Measurements from ENCODE around the gene PSMD10.

Gene PSMD10

GRCh38 chrX:108091264-108091877, at the start of gene PSMD10, which contains the start of gene ATG4A:
Gene PSMD10 (minus strand): TSS chrX:108091542. CDS start chrX:108091520, 22 bp downstream.
Gene ATG4A (plus strand): TSS chrX:108091778. CDS start chrX:108091827, 49 bp downstream.
- peak; percentile 80 for DNase-seq

- DNase-seq: no peak
These were observed 47.7 kb upstream of the PSMD10 start for GRCh38 chrX:108138814-108139702.

- no peak for DNase-seq
These were observed 43.4 kb upstream of the PSMD10 start for GRCh38 chrX:108134724-108135123.

GRCh38 chrX:108132876-108133275, 41.5 kb upstream of the PSMD10 start:
- DNase-seq: no peak

GRCh38 chrX:108132034-108132433, 40.7 kb upstream of the PSMD10 start:
- no peak for DNase-seq

- DNase-seq: no peak
These were observed 40.1 kb upstream of the PSMD10 start for GRCh38 chrX:108131471-108131870.

- DNase-seq: no peak
These were observed 39.5 kb upstream of the PSMD10 start for GRCh38 chrX:108130889-108131288.

- no peak for DNase-seq
These were observed 35.8 kb upstream of the PSMD10 start for GRCh38 chrX:108127152-108127551.

GRCh38 chrX:108126661-108127060, 35.3 kb upstream of the PSMD10 start:
- no peak for DNase-seq

- DNase-seq: no peak
These were observed 32.4 kb upstream of the PSMD10 start for GRCh38 chrX:108123591-108124366.

- no peak for DNase-seq
These were observed 31.4 kb upstream of the PSMD10 start for GRCh38 chrX:108122748-108123147.

GRCh38 chrX:108121291-108121690, 29.9 kb upstream of the PSMD10 start:
- no peak for DNase-seq

- DNase-seq: no peak
These were observed 26.6 kb upstream of the PSMD10 start for GRCh38 chrX:108117988-108118387.

- DNase-seq: no peak
These were observed 23.2 kb upstream of the PSMD10 start for GRCh38 chrX:108114541-108114940.

GRCh38 chrX:108105473-108105872, 14.1 kb upstream of the PSMD10 start:
- DNase-seq: no peak

GRCh38 chrX:108097380-108097779, 6.0 kb upstream of the PSMD10 start:
- DNase-seq: no peak

GRCh38 chrX:108091878-108092291, 543 bp upstream of the PSMD10 start:
- no peak for DNase-seq

- DNase-seq: no peak
These were observed 665 bp downstream of the PSMD10 start for GRCh38 chrX:108090491-108091263.

- no peak for DNase-seq
These were observed 2.8 kb downstream of the PSMD10 start for GRCh38 chrX:108088511-108088910.

GRCh38 chrX:108087792-108088191, 3.5 kb downstream of the PSMD10 start:
- no peak for DNase-seq

GRCh38 chrX:108081110-108081509, 10.2 kb downstream of the PSMD10 start:
- DNase-seq: no peak

- DNase-seq: no peak
These were observed 18.6 kb downstream of the PSMD10 start for GRCh38 chrX:108072746-108073145.

- DNase-seq: no peak
These were observed 19.8 kb downstream of the PSMD10 start for GRCh38 chrX:108071578-108071977.

Data from activated CD4-positive, alpha-beta T cell treated with anti-CD3 and anti-CD28 coated beads for 1 hour (primary cell).